ENCODE measurements around the gene RBM27.
A peak's percentile ranks its signal among the peaks of the same experiment; 100 is the strongest.
"Not testable (repeated sequence)": the region's sequence is repeated elsewhere in the genome, so short reads cannot be mapped to it uniquely, and the experiment has no call there.

RBM27 gene, protein sequence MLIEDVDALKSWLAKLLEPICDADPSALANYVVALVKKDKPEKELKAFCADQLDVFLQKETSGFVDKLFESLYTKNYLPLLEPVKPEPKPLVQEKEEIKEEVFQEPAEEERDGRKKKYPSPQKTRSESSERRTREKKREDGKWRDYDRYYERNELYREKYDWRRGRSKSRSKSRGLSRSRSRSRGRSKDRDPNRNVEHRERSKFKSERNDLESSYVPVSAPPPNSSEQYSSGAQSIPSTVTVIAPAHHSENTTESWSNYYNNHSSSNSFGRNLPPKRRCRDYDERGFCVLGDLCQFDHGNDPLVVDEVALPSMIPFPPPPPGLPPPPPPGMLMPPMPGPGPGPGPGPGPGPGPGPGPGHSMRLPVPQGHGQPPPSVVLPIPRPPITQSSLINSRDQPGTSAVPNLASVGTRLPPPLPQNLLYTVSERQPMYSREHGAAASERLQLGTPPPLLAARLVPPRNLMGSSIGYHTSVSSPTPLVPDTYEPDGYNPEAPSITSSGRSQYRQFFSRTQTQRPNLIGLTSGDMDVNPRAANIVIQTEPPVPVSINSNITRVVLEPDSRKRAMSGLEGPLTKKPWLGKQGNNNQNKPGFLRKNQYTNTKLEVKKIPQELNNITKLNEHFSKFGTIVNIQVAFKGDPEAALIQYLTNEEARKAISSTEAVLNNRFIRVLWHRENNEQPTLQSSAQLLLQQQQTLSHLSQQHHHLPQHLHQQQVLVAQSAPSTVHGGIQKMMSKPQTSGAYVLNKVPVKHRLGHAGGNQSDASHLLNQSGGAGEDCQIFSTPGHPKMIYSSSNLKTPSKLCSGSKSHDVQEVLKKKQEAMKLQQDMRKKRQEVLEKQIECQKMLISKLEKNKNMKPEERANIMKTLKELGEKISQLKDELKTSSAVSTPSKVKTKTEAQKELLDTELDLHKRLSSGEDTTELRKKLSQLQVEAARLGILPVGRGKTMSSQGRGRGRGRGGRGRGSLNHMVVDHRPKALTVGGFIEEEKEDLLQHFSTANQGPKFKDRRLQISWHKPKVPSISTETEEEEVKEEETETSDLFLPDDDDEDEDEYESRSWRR

DNA sequence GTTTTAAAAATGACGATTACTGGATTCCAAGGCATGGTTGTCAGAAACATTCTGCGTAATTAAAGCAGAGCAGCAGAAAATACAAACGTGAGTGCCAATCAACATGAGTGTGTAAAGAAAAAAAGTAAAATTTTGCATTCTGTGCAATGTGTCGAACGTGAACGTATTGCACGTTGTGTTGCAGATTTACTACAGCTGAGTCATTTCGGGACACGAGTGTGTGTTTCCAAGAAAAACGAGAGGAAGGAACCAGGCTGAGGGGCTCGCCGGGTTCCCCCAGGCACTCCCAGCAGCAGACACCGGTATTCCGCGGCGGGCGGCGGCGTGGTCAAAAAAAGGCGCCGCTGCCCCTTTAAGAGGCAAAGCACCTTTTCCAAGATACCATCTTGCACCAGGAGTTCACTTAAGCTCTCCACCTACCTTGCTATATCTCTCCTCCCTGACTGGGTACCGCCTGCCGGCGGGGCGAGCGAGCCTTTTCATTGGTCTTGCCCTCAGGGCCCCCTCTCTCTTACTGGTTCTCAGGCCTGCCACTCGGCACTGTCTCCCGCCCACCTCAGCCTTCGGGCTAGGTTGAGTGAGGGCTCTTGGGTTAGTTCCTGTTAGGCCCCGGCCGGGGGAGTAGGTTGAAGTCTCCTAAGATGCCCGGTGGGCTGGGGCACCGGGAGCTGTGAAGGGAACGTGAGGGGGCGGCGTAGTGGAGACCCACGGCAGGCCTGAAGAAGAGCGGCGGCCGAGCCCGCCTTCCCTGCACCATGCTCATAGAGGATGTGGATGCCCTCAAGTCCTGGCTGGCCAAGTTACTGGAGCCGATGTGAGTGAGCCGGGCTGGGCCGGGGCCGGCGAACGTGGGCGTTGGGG lies at the start of gene RBM27:
TSS of gene RBM27 (plus strand) at position 595 of the 861 bp plus-strand sequence. CDS start at position 756, 161 bp downstream.
- DNase-seq = peak; percentile 97 to 98

DNA sequence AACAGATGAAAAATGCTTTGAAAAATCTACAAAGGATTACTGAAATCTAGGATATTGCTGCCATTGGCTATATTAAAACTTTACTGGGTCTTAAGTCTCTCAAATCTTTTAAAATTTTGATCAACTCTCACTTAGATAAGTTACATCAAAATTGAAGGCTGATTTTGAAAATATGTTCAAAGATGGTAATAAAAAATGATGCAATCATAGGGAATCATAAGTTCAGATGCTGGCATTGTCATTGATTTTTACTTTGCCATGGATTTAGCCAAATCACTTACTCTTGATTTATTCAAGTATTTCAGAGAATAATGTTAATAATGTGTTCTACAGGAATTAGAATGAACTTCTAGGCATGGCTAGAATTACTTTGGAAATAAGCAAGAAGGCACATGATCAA lies 45.1 kb upstream of the RBM27 start:
- no peak for DNase-seq

DNA sequence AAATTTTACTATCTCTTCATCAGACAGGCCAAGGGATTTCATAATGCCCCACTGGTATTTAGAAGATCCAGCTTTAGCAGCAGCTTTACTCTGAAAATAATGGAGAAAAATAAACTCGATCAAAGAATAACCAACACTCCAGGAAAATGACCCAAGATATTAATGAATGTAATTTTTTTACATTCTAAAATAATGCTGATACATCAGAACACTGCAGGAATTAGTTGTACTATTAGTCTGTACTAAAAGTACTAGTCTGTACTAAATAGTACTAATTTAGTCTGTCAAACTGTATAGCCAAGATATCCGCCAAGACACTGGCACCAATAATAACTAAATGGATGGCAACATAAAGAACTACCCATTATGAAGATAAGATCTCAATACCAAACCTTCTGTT lies 39.0 kb upstream of the RBM27 start:
- DNase-seq = no peak

DNA sequence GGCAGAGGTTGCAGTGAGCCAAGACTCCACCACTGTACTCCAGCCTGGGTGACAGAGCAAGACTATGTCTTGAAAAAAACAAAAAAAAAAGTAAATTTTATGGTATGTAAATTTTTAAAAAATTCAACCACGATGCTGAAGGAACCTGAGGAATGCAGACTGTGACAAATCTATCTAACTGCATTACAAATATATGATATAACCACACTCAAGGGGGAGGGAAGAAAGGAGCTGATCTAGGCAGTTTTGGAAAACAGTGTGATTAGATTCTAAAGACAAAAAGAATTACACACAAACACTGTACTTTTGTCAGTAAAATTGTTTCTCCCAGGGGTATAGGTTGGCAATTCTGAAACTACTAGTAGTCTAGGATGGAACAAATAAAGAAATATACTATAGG lies 37.9 kb upstream of the RBM27 start:
- DNase-seq = no peak

DNA sequence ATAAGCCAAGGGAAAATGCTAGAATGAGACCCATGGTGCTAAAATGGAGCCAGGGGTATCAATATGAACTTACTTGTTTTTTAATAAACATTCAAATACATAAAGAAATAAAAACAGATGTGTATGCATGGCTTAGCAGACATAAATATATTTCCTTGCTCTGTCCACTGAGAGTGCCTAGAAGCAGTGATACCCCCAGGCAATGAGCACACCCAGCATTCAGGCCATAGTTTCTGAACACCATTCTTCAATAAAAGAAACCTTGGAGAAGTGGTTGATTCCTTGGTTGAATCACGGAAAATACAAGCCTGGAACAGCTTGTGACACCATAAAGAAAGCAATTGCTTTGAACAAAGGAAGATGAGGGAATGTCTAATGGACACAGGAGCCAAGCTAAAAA lies 37.5 kb upstream of the RBM27 start:
- no peak for DNase-seq

DNA sequence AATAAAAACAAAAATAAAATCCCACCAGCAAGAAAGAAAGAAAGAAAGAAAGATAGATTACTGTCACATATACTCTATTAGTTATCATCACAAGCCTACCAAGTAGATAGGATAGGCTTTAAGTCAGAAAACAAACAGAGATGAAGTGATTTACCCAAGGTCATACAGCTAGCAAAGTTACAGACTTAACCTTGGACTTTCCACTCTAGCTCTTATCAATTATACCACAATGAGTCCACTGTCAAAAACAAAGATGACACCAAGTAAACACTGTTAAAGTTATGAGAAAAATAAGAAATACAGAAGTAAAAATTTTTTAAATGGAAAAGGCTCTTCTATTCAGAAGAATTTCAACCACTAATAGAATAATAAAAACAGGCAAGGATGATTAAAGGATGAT lies 34.3 kb upstream of the RBM27 start:
- DNase-seq = no peak

DNA sequence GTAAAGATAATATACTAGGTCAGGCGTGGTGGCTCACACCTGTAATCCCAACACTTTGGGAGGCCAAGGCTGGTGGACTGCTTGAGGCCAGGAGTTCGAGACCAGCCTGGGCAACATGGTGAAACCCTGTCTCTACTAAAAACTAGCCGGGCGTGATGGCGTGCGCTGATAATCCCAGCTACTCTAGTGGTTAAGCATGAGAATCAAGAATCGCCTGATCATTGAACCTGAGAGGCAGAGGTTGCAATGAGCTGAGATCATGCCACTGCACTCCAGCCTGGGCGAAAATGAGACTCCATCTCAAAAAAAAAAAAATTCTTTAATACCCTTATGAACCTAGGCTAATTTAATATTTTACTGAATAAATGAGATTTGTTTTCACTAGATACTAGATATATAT lies 30.4 kb upstream of the RBM27 start:
- DNase-seq = not testable (repeated sequence)

DNA sequence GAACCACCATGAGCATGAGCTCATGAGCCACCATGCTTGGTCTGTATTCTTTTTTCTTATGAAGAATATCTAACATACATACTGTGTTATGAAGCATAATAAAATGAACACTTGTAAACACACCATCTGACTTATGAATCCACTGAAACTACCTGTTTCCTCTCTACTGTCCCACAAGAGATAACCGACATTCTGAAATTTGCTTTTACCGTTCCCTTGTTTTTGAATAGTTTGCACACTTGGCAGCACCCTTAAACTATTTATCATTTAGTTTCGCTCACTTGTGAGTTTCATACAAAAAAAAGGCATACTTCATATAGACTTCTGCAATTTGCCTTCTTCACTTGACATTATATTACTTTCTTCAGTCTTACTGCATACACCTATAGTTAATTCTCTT lies 29.8 kb upstream of the RBM27 start:
- no peak for DNase-seq

DNA sequence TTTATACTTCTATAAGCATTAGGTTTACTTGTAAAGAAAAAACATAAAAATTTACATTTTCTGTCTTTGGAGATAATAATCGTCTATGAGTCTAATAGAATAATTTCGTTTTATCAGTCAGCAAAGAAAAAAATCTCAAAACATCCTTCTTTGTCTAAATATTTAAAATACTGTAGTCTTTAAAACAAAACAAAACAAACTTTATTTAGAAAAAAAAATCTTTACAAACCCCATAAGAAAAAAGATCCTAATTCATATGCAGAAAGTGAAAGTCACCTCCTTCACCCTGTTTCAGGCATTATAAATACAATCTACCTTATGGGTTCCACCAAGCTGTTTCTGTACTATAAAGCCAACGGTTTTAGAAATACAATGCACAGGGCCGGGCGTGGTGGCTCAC lies 26.6 kb upstream of the RBM27 start:
- DNase-seq = no peak

DNA sequence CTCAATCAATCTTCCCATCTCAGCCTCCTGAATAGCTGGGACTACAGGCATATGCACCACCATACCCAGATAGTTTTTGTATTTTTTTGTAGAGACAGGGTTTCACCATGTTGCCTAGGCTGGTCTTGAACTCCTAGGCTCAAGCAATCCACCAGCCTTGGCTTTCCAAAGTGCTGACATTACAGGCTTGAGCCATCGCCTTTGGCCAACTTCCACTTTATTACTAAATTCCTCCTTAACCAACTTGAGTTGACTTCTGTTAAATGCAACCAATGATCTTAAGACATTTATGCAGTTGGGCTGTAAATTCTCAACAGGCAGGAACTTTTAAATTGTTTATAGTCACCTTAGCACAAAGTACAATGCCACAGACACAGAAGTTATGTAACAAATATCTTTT lies 23.7 kb upstream of the RBM27 start:
- DNase-seq = no peak

DNA sequence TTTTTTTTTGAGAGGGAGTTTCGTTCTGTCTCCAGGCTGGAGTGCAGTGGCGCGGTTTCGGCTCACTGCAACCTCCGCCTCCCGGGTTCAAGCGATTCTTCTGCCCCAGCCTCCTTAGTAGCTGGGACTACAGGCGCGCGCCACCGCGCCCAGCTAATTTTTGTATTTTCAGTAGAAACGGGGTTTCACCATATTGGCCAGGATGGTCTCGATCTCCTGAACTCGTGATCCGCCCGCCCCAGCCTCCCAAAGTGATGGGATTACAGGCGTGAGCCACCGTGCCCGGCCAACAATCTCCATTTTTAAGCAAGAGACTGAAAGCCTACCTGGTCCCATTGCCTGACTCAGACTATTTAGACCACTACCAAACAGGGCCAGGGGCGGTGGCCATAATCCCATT lies 20.0 kb upstream of the RBM27 start:
- DNase-seq = not testable (repeated sequence)

DNA sequence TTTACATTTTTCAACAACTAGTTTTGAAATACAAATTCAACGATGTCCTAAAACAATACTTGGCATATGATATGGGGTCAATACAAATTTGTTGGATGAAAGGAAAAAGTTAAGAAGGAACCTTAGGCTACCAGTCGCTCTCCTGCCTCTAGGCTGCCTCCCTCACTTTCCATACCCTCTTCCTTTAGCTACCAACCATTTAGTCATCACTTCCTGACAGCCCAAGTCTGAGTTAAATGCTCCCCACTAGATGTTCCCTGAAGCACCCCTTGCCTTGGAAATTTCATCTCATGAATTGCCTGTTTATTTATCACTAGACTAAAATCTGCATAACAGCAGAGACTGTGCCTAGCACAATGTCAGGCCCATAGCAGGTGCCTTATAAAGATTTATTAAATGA lies 18.2 kb upstream of the RBM27 start:
- DNase-seq = no peak

DNA sequence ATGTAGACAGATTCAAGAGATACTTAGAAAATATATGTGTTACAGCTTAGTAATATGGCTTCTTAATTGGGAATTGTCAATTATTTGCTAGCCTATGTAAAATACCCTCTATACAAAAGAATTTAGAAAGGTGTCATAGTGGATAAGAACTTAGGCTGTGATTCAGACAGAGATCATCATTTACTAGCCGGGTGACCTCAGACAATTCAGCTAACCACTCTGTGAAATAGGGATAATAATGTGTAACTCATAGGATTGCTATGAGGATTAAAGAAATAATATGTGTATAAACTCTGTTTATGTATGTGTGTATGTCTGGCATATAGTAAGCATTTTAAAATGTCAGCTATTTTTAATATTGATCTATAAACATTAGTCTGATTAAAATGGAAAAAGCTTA lies 15.0 kb upstream of the RBM27 start:
- DNase-seq = no peak

DNA sequence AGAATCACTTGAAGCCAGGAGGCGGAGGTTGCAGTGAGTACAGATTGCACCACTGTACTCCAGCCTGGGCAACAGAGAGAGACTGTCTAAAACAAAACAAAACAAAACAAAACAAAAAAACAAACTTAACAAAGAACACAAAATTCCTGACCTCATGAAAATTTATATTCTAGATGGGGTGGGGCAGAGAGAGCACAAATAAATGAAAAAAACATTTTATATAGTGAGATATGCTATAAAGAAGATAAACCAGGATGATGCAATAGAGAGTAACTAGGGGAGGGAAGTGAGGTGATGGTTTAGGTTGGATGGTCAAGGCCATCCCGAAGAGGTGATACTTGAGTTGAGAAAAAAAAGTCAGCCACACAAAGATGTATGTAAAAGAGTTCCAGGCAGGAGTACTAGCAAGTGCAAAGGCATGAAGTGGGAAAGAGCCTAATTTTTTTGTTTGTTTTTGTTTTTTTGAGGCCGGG lies 10.8 kb upstream of the RBM27 start:
- DNase-seq = no peak

DNA sequence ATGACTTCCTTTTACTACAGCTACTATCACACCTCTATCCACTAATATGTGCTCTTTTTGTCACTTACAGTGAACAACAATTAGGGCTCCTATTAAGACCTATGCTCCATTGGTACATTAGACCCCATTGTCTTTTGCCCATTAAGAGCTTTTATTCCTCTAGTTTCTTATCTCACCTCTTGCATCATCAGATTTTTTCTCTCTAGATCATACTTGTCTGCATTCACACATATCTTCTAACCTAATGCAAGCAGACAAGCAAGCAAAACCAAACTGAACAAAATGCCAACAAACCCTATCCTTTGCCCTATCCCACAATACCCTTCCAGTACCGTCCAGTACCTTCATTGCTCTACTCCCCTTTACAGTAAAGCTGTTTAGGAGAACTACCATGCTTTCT lies 10.1 kb upstream of the RBM27 start:
- DNase-seq = no peak

DNA sequence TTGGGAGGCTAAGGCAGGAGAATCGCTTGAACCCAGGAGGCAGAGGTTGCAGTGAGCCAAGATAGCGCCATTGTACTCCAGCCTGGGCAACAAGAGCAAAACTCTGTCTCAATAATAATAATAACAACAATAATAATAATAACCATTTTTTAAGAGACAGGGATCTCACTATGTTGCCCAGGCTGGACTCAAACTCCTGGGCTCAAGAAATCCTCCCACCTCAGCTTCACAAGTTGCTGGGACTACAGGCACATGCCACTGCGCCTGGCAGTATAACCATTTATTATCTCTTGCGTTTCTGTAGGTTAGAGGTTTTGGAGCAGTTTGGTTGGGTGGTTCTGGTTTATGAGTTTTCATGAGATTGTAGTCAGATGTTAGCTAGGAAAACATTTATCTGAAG lies 8.4 kb upstream of the RBM27 start:
- DNase-seq = not testable (repeated sequence)

DNA sequence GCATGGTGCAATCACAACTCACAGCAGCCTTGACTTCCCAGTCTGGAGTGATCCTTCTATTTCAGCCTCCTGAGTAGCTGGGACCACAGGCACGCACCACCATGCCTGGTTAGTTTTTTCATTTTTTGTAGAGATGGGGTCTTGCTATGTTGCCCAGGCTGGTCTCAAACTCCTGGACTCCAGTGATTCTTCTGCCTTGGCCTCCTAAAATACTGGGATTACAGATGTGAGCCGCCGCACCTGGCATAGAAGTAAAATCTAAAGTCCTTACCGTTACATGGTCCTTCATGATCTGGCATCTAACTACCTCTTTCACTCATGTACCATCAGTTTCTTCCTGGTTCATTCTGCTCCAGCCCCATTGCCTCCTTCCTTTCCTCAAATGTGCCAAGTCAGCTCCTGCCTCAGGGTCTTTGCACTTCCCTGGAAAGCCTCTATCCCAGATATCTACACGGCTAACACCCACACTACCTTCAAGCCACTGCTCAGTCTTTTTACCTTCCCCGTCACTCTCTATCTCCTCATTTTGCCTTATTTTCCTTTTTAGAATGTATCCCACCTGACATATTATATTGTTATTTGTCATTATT lies 6.9 kb upstream of the RBM27 start:
- no peak for DNase-seq

DNA sequence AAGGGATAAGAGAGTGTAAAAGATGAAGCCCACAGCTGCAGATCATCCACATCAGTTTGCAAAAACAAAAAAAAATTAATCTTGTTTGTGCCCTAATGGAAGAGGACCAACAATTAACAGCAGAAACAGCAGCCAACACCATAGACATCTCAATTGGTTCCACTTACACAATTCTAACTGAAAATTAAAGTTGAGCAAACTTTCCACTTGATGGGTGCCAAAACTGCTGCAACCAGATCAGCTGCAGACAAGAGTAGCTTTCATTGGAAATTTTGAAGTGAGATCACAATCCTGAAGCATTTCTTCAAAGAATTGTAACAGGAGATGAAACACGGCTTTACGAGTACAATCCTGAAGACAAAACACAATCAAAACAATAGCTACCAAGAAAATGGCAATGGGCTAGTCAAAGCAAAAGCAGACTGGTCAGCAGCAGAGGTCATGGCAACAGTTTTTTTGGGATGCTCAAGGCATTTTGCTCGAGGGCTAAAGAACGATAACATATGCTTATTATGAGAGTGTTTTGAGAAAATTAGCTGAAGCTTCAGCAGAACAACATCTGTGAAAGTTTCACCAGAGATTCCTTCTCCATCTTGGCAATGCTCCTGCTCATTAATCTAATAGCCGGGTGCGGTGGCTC lies 4.1 kb upstream of the RBM27 start:
- DNase-seq = no peak

DNA sequence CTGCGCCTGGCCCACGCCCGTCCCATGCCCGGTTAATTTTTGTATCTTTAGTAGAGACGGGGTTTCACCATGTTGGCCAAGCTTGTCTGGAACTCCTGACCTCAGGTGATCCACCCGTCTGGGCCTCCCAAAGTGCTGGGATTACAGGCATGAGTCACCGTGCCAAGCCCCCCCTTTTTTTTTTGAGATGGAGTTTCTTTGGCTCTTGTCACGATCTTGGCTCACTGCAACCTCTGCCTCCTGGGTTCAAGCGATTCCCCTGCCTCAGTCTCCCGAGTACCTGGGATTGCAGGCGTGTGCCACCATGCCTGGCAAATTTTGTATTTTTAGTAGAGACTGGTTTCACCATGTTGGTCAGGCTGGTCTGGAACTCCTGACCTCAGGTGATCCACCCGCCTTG lies 1.6 kb upstream of the RBM27 start:
- not testable (repeated sequence) for DNase-seq

DNA sequence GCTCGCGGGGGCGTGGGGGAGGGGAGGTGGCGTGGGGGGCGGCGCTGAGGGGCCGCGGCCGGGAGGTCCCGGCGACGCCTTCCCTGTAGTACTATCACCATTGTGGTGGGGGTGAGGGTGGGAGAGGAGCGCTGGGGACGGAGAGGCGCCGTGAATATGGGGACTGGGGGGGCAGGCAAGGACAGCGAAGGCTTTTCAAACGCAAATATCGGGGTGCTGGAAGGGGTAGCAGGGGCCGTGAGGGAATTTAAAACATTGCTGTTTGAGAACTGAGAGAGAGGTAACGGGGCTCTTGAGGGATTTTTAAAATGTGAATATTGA lies 427 bp downstream of the RBM27 start:
- DNase-seq = no peak

DNA sequence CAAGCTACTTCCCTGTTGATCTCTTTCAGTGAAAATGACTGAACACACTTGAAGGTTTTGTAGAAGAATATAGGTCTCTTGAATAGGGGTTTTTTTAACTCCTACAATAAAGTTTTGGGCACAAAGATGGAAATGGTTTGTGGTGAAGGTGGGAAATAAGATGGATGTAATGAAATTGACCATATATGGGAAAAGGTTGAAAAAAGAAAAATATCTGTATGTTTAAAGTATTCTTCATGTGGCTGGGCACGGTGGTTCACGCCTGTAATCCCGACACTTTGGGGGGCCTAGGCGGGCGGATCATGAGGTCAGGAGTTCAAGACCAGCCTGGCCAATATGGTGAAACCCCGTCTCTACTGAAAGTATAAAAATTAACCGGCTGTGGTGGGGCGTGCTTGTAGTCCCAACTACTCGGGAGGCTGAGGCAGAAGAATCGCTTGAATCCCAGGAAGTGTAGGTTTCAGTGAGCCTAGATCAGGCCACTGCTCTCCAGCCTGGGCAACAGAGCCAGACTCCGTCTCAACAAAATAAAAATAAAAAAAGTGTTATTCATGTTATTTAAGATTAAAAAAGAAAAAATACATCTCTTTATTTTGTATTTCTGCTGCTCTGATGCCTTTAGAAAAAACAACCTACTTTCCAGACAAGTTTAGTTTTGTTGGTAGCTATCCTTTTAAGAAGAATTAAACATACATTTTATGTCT lies 2.2 kb downstream of the RBM27 start:
- DNase-seq = no peak
